PC-9 (cell line): ENCODE results near the gene CPTP. TPM values are rescaled to one million over a fixed set of nuclear protein-coding genes. Genes with fewer than 3 reads are reported as not detected.

Source experiments
- BruUV-seq: library from RNA; stranded (reverse); fragments of 400-500 nt; replicated peaks from 2 replicates; lab custom pipeline; 2021; lab: Mats Ljungman, UMichigan
- CTCF ChIA-PET: fragments of 300-600 bp; sonication (Branson Sonifier 250); formaldehyde crosslinking; loops from one replicate; lab custom pipeline; 2022; ENCODE audit warnings: antibody characterized with exemption; lab: Charles Lee
- POLR2A ChIA-PET: fragments of 300-600 bp; sonication (Branson Sonifier 250); formaldehyde crosslinking; loops from one replicate; lab custom pipeline; 2022; ENCODE audit warnings: antibody characterized with exemption; ENCODE audit not compliant: unreplicated experiment; lab: Charles Lee
- DNase-seq, 2 experiments: peaks; one replicate each; pipeline versions ENCODE4 v3.0.0 to v3.0.0-alpha.2; 2015 to 2022; ENCODE audit warnings: mixed read lengths in 1 of 2
- H2AFZ ChIP-seq: fragments of 200-600 bp; sonication (generic); 2 replicates; pipeline ENCODE4 v1.8.1; 2017; ENCODE audit warnings: antibody characterized with exemption
- H3F3A ChIP-seq: fragments of 200-600 bp; sonication (generic); 2 replicates; pipeline ENCODE4 v1.8.1; 2017; ENCODE audit warnings: antibody characterized with exemption, mild to moderate bottlenecking, low read depth; ENCODE audit not compliant: insufficient read depth
- H3K27ac ChIP-seq: fragments of 200-600 bp; sonication (generic); 2 replicates; pipeline ENCODE4 v1.6.1; 2016; ENCODE audit warnings: mixed run types
- H3K27me3 ChIP-seq: fragments of 200-600 bp; sonication (generic); 2 replicates; pipeline ENCODE4 v1.6.1; 2016; ENCODE audit warnings: low read depth, mixed run types; ENCODE audit not compliant: insufficient read depth
- H3K36me3 ChIP-seq: fragments of 200-600 bp; sonication (generic); 2 replicates; pipeline ENCODE4 v1.6.1; 2016; ENCODE audit warnings: low read depth, mixed run types
- H3K4me1 ChIP-seq: fragments of 200-600 bp; sonication (generic); replicated peaks from 2 replicates; pipeline ENCODE4 v1.6.1; 2016; ENCODE audit warnings: mixed run types; ENCODE audit not compliant: insufficient read depth
- H3K4me2 ChIP-seq: fragments of 200-600 bp; sonication (generic); 2 replicates; pipeline ENCODE4 v1.6.1; 2017; ENCODE audit warnings: mixed run types
- H3K4me3 ChIP-seq: fragments of 200-600 bp; sonication (generic); 2 replicates; pipeline ENCODE4 v1.6.1; 2016; ENCODE audit warnings: mixed run types
- H3K79me2 ChIP-seq: fragments of 200-600 bp; sonication (generic); 2 replicates; pipeline ENCODE4 v1.6.1; 2017; ENCODE audit warnings: low read depth, mixed run types
- H3K9me2 ChIP-seq: fragments of 200-600 bp; sonication (generic); 2 replicates; pipeline ENCODE4 v1.8.1; 2017; ENCODE audit warnings: mild to moderate bottlenecking; ENCODE audit not compliant: insufficient read depth
- H3K9me3 ChIP-seq: fragments of 200-600 bp; sonication (generic); 2 replicates; pipeline ENCODE4 v1.8.1; 2016; ENCODE audit warnings: low read depth; ENCODE audit not compliant: insufficient read depth
- H4K20me1 ChIP-seq: fragments of 200-600 bp; sonication (generic); 2 replicates; pipeline ENCODE4 v1.8.1; 2017; ENCODE audit not compliant: insufficient read depth
- CTCF ChIP-seq: fragments of 200-600 bp; sonication (generic); conservative IDR thresholded peaks from 2 replicates; pipeline ENCODE4 v1.6.1; 2017; ENCODE audit warnings: mixed run types, antibody characterized with exemption, mild to moderate bottlenecking, moderate library complexity
- EZH2 ChIP-seq: fragments of 200-600 bp; sonication (generic); IDR thresholded peaks from 2 replicates; pipeline ENCODE4 v1.8.0; 2017; ENCODE audit warnings: antibody characterized with exemption, low read depth
- intact Hi-C: fragments of 100-400 bp; cut with micrococcal nuclease; formaldehyde crosslinking; loops from one replicate; pipeline ENCODE4 v1.10.0; 2022; ENCODE audit not compliant: unreplicated experiment
- total RNA-seq: library from RNA; stranded (reverse); gene quantifications from 2 replicates; pipeline ENCODE4 v1.2.3, GENCODE V29; 2021

Gene CPTP
- total RNA-seq, 1 experiment from 2014 or later, result 33.7 TPM

GRCh38 chr1:1337793-1338147, 13.2 kb downstream of the CPTP start:
- Histone ChIP-seq H2AFZ (no peak overlapping the region), H3K4me3 (no peak overlapping the region), H3K4me2 (no peak overlapping the region), H3K9me3 (no peaks in the 10 kb centered on the region), H3K79me2 (peaks cover 25% of the 10 kb centered on the region), H3K27ac (no peak overlapping the region), H3K4me1 (peaks cover 6% of the 10 kb centered on the region), H3K9me2 (no peaks in the 10 kb centered on the region), H3F3A (peaks cover 27% of the 10 kb centered on the region; the same call in 1 of the 2 replicates), H3K27me3 (no peaks in the 10 kb centered on the region), H3K36me3 (peaks cover 10% of the 10 kb centered on the region; the same call in 1 of the 2 replicates), H4K20me1 (peaks cover 9% of the 10 kb centered on the region)
- TF ChIP-seq CTCF (no peak), EZH2 (no peak)
- no TSS peak for BruUV-seq
- CTCF ChIA-PET, result interaction anchor here (0.6 kb wide), 1 partner anchor 93 kb away, joined by 5 read pairs; no protein-coding TSS in a partner anchor
- DNase-seq, result no peak
- intact Hi-C loops, result no loop called here
- POLR2A ChIA-PET, result interaction anchor here (0.7 kb wide), 1 partner anchor 13 kb away, joined by 3 read pairs; no protein-coding TSS in a partner anchor

- Histone ChIP-seq H3K27ac (no peak overlapping the region), H2AFZ (no peak overlapping the region), H3F3A (peaks cover 29% of the 10 kb centered on the region; the same call in 1 of the 2 replicates), H3K9me3 (no peaks in the 10 kb centered on the region), H4K20me1 (peaks cover 9% of the 10 kb centered on the region), H3K4me3 (no peak overlapping the region), H3K36me3 (peaks cover 10% of the 10 kb centered on the region; the same call in 1 of the 2 replicates), H3K27me3 (no peaks in the 10 kb centered on the region), H3K9me2 (no peaks in the 10 kb centered on the region), H3K4me2 (no peak overlapping the region), H3K4me1 (peaks cover 11% of the 10 kb centered on the region), H3K79me2 (peaks cover 30% of the 10 kb centered on the region)
- POLR2A ChIA-PET, result no interaction called here
- DNase-seq, result no peak
- intact Hi-C loops, result no loop called here
- CTCF ChIA-PET, result interaction anchor here (0.6 kb wide), 1 partner anchor 93 kb away, joined by 5 read pairs; no protein-coding TSS in a partner anchor
- TF ChIP-seq CTCF (no peak), EZH2 (no peak)
- no TSS peak for BruUV-seq
Observed at GRCh38 chr1:1338278-1338677, 13.7 kb downstream of the CPTP start.

GRCh38 chr1:1340185-1340584, 15.6 kb downstream of the CPTP start:
- ChIA-PET POLR2A (no interaction called here), CTCF (no interaction called here)
- Histone ChIP-seq H4K20me1 (peaks cover 9% of the 10 kb centered on the region), H3K4me1 (peaks cover 28% of the 10 kb centered on the region), H3K27ac (no peak overlapping the region), H3K36me3 (peaks cover 10% of the 10 kb centered on the region; the same call in 1 of the 2 replicates), H3K9me2 (no peaks in the 10 kb centered on the region), H3K9me3 (no peaks in the 10 kb centered on the region), H2AFZ (no peak overlapping the region), H3K27me3 (no peaks in the 10 kb centered on the region), H3K4me3 (no peak overlapping the region), H3F3A (peaks cover 44% of the 10 kb centered on the region), H3K4me2 (no peak overlapping the region), H3K79me2 (peaks cover 39% of the 10 kb centered on the region)
- BruUV-seq, result no TSS peak
- no peak for DNase-seq
- intact Hi-C loops, result loop anchor here (10.0 kb wide), 1 partner anchor 95 kb away; the partner anchor contains the start of gene VWA1
- TF ChIP-seq EZH2, result no peak
- TF ChIP-seq CTCF, result no peak
